Stimulated activated naive CD8-positive, alpha-beta T cell treated with anti-CD3 and anti-CD28 coated beads, Interleukin-15, Interleukin-2, amounts not matched to agents 100 ng/mL and 50 ng/mL, for 24 hours (primary cell): ENCODE data around the gene COL4A6.

ENCODE experiments used
- H3K27ac Mint-ChIP-seq: one replicate; pipeline ENCODE4 v1.8.0; 2021; ENCODE audit warnings: mild to moderate bottlenecking, mixed read lengths
- H3K27me3 Mint-ChIP-seq: one replicate; pipeline ENCODE4 v1.8.0; 2021; ENCODE audit warnings: mixed read lengths
- H3K36me3 Mint-ChIP-seq: one replicate; pipeline ENCODE4 v1.8.0; 2021; ENCODE audit warnings: low read depth, mixed read lengths
- H3K4me1 Mint-ChIP-seq: one replicate; pipeline ENCODE4 v1.8.0; 2021; ENCODE audit warnings: low read depth, mixed read lengths
- H3K4me3 Mint-ChIP-seq: one replicate; pipeline ENCODE4 v1.8.0; 2021; ENCODE audit warnings: mild to moderate bottlenecking, mixed read lengths
- H3K9me3 Mint-ChIP-seq: one replicate; pipeline ENCODE4 v1.8.0; 2021; ENCODE audit warnings: mixed read lengths

Gene COL4A6

GRCh38 chrX:108322234-108322633, 116.0 kb downstream of the COL4A6 start:
- Mint-ChIP-seq H3K9me3 (no peaks in the 10 kb centered on the region), H3K4me3 (no peak overlapping the region), H3K4me1 (no peaks in the 10 kb centered on the region), H3K27me3 (no peaks in the 10 kb centered on the region), H3K36me3 (no peaks in the 10 kb centered on the region), H3K27ac (no peak overlapping the region)

GRCh38 chrX:108316456-108316855, 121.8 kb downstream of the COL4A6 start:
- Mint-ChIP-seq H3K4me3 (no peak overlapping the region), H3K27ac (no peak overlapping the region)

GRCh38 chrX:108313669-108314068, 124.6 kb downstream of the COL4A6 start:
- Mint-ChIP-seq H3K36me3 (no peaks in the 10 kb centered on the region), H3K4me1 (no peaks in the 10 kb centered on the region), H3K27ac (no peak overlapping the region), H3K4me3 (no peak overlapping the region), H3K9me3 (no peaks in the 10 kb centered on the region), H3K27me3 (no peaks in the 10 kb centered on the region)

More at GRCh38 chrX:108316456-108316855, 121.8 kb downstream of the COL4A6 start:
- H3K4me1 Mint-ChIP-seq = no peaks in the 10 kb centered on the region
- H3K9me3 Mint-ChIP-seq = no peaks in the 10 kb centered on the region
- H3K36me3 Mint-ChIP-seq = no peaks in the 10 kb centered on the region
- H3K27me3 Mint-ChIP-seq = no peaks in the 10 kb centered on the region

- Mint-ChIP-seq H3K36me3 (no peaks in the 10 kb centered on the region), H3K27ac (no peak overlapping the region), H3K9me3 (no peaks in the 10 kb centered on the region), H3K4me1 (no peaks in the 10 kb centered on the region), H3K4me3 (no peak overlapping the region), H3K27me3 (no peaks in the 10 kb centered on the region)
Observed at GRCh38 chrX:108312957-108313356, 125.3 kb downstream of the COL4A6 start.

GRCh38 chrX:108312011-108312410, 126.2 kb downstream of the COL4A6 start:
- Mint-ChIP-seq H3K4me1 (no peaks in the 10 kb centered on the region), H3K27ac (no peak overlapping the region), H3K27me3 (no peaks in the 10 kb centered on the region), H3K4me3 (no peak overlapping the region), H3K36me3 (no peaks in the 10 kb centered on the region), H3K9me3 (no peaks in the 10 kb centered on the region)

GRCh38 chrX:108310506-108310905, 127.7 kb downstream of the COL4A6 start:
- no peaks in the 10 kb centered on the region for H3K9me3 Mint-ChIP-seq
- H3K4me3 Mint-ChIP-seq = no peak overlapping the region
- no peak overlapping the region for H3K27ac Mint-ChIP-seq
- no peaks in the 10 kb centered on the region for H3K4me1 Mint-ChIP-seq
- no peaks in the 10 kb centered on the region for H3K27me3 Mint-ChIP-seq
- H3K36me3 Mint-ChIP-seq = no peaks in the 10 kb centered on the region

- Mint-ChIP-seq H3K27me3 (no peaks in the 10 kb centered on the region), H3K4me1 (no peaks in the 10 kb centered on the region), H3K27ac (no peak overlapping the region), H3K36me3 (no peaks in the 10 kb centered on the region), H3K4me3 (no peak overlapping the region), H3K9me3 (no peaks in the 10 kb centered on the region)
Observed at GRCh38 chrX:108309144-108309543, 129.1 kb downstream of the COL4A6 start.

- Mint-ChIP-seq H3K27me3 (peaks cover 3% of the 10 kb centered on the region), H3K4me1 (no peaks in the 10 kb centered on the region), H3K4me3 (no peak overlapping the region), H3K27ac (no peak overlapping the region), H3K9me3 (no peaks in the 10 kb centered on the region), H3K36me3 (no peaks in the 10 kb centered on the region)
Observed at GRCh38 chrX:108307132-108308085, 130.8 kb downstream of the COL4A6 start.

- no peaks in the 10 kb centered on the region for H3K36me3 Mint-ChIP-seq
- no peaks in the 10 kb centered on the region for H3K9me3 Mint-ChIP-seq
- no peak overlapping the region for H3K27ac Mint-ChIP-seq
- H3K27me3 Mint-ChIP-seq = peaks cover 3% of the 10 kb centered on the region
- no peak overlapping the region for H3K4me3 Mint-ChIP-seq
- H3K4me1 Mint-ChIP-seq = no peaks in the 10 kb centered on the region
Observed at GRCh38 chrX:108306086-108306485, 132.1 kb downstream of the COL4A6 start.

- H3K27me3 Mint-ChIP-seq = peaks cover 3% of the 10 kb centered on the region
- H3K27ac Mint-ChIP-seq = no peak overlapping the region
- H3K9me3 Mint-ChIP-seq = no peaks in the 10 kb centered on the region
- no peak overlapping the region for H3K4me3 Mint-ChIP-seq
- H3K36me3 Mint-ChIP-seq = no peaks in the 10 kb centered on the region
- no peaks in the 10 kb centered on the region for H3K4me1 Mint-ChIP-seq
Observed at GRCh38 chrX:108304757-108305156, 133.5 kb downstream of the COL4A6 start.

GRCh38 chrX:108304210-108304609, 134.0 kb downstream of the COL4A6 start:
- H3K9me3 Mint-ChIP-seq = no peaks in the 10 kb centered on the region
- no peaks in the 10 kb centered on the region for H3K4me1 Mint-ChIP-seq
- no peaks in the 10 kb centered on the region for H3K36me3 Mint-ChIP-seq
- H3K27me3 Mint-ChIP-seq = peaks cover 3% of the 10 kb centered on the region
- no peak overlapping the region for H3K27ac Mint-ChIP-seq
- H3K4me3 Mint-ChIP-seq = no peak overlapping the region

GRCh38 chrX:108303682-108304081, 134.5 kb downstream of the COL4A6 start:
- H3K27ac Mint-ChIP-seq = no peak overlapping the region
- no peaks in the 10 kb centered on the region for H3K4me1 Mint-ChIP-seq
- H3K9me3 Mint-ChIP-seq = no peaks in the 10 kb centered on the region
- H3K4me3 Mint-ChIP-seq = no peak overlapping the region
- H3K36me3 Mint-ChIP-seq = no peaks in the 10 kb centered on the region
- peaks cover 3% of the 10 kb centered on the region for H3K27me3 Mint-ChIP-seq

- peaks cover 3% of the 10 kb centered on the region for H3K27me3 Mint-ChIP-seq
- H3K9me3 Mint-ChIP-seq = no peaks in the 10 kb centered on the region
- no peaks in the 10 kb centered on the region for H3K4me1 Mint-ChIP-seq
- H3K36me3 Mint-ChIP-seq = no peaks in the 10 kb centered on the region
- no peak overlapping the region for H3K27ac Mint-ChIP-seq
- H3K4me3 Mint-ChIP-seq = no peak overlapping the region
Observed at GRCh38 chrX:108299704-108300103, 138.5 kb downstream of the COL4A6 start.

- no peaks in the 10 kb centered on the region for H3K9me3 Mint-ChIP-seq
- no peaks in the 10 kb centered on the region for H3K4me1 Mint-ChIP-seq
- no peak overlapping the region for H3K27ac Mint-ChIP-seq
- peaks cover 3% of the 10 kb centered on the region for H3K27me3 Mint-ChIP-seq
- no peak overlapping the region for H3K4me3 Mint-ChIP-seq
- H3K36me3 Mint-ChIP-seq = no peaks in the 10 kb centered on the region
Observed at GRCh38 chrX:108299101-108299591, 139.1 kb downstream of the COL4A6 start.

- Mint-ChIP-seq H3K9me3 (no peaks in the 10 kb centered on the region), H3K27me3 (peaks cover 3% of the 10 kb centered on the region), H3K4me1 (no peaks in the 10 kb centered on the region), H3K4me3 (no peak overlapping the region), H3K36me3 (no peaks in the 10 kb centered on the region), H3K27ac (no peak overlapping the region)
Observed at GRCh38 chrX:108298165-108298602, 140.0 kb downstream of the COL4A6 start.
